HG03280 (cell line): ENCODE results near the gene SNU13.
"Not testable (repeated sequence)": the region's sequence is repeated elsewhere in the genome, so short reads cannot be mapped to it uniquely, and the experiment has no call there.

Experiments
- ATAC-seq: cut with Tn5 transposase; IDR thresholded peaks from one replicate; pipeline ENCODE4 v1.9.1; 2021; ENCODE audit warnings: mild to moderate bottlenecking, moderate library complexity; ENCODE audit not compliant: unreplicated experiment

SNU13 gene

GRCh38 chr22:41682033-41682807 lies 6.4 kb downstream of the SNU13 start:
- peak; percentile 67 for ATAC-seq

- ATAC-seq: no peak
These were observed 7.1 kb downstream of the SNU13 start for GRCh38 chr22:41681616-41682015.

- no peak for ATAC-seq
These were observed 12.5 kb downstream of the SNU13 start for GRCh38 chr22:41676134-41676533.

GRCh38 chr22:41674846-41675340 lies 13.8 kb downstream of the SNU13 start:
- no peak for ATAC-seq

GRCh38 chr22:41672780-41673509 lies 15.7 kb downstream of the SNU13 start:
- no peak for ATAC-seq

GRCh38 chr22:41672096-41672495 lies 16.6 kb downstream of the SNU13 start:
- not testable (repeated sequence) for ATAC-seq

GRCh38 chr22:41668971-41669911 lies 19.4 kb downstream of the SNU13 start:
- ATAC-seq: no peak

GRCh38 chr22:41664951-41665350 lies 23.7 kb downstream of the SNU13 start:
- no peak for ATAC-seq

GRCh38 chr22:41664490-41664889 lies 24.2 kb downstream of the SNU13 start:
- ATAC-seq: no peak

- ATAC-seq: not testable (repeated sequence)
These were observed 25.1 kb downstream of the SNU13 start for GRCh38 chr22:41663594-41663993.

GRCh38 chr22:41661713-41662112 lies 27.0 kb downstream of the SNU13 start:
- no peak for ATAC-seq

GRCh38 chr22:41661088-41661487 lies 27.6 kb downstream of the SNU13 start:
- no peak for ATAC-seq

- no peak for ATAC-seq
These were observed 28.3 kb downstream of the SNU13 start for GRCh38 chr22:41660416-41660815.

GRCh38 chr22:41659941-41660340 lies 28.7 kb downstream of the SNU13 start:
- no peak for ATAC-seq

GRCh38 chr22:41658869-41659268 lies 29.8 kb downstream of the SNU13 start:
- no peak for ATAC-seq

GRCh38 chr22:41657709-41658108 lies 31.0 kb downstream of the SNU13 start:
- no peak for ATAC-seq

GRCh38 chr22:41656556-41656955 lies 32.1 kb downstream of the SNU13 start:
- ATAC-seq: no peak

GRCh38 chr22:41654322-41654721 lies 34.3 kb downstream of the SNU13 start:
- ATAC-seq: no peak

GRCh38 chr22:41650821-41651220 lies 37.8 kb downstream of the SNU13 start:
- no peak for ATAC-seq

GRCh38 chr22:41650229-41650628 lies 38.4 kb downstream of the SNU13 start:
- no peak for ATAC-seq

GRCh38 chr22:41648432-41648831 lies 40.2 kb downstream of the SNU13 start:
- ATAC-seq: no peak
